IPS-20b (cell line): ENCODE results near the gene PRR23B.

Experiments used
- H3K27ac ChIP-seq: one replicate; pipeline ENCODE4 v1.5.1; 2013; ENCODE audit warnings: low read length
- H3K27me3 ChIP-seq: 2 replicates; pipeline ENCODE4 v1.6.1; 2013; ENCODE audit warnings: mild to moderate bottlenecking, low read length, inconsistent platforms; ENCODE audit not compliant: insufficient read depth
- H3K36me3 ChIP-seq: 2 replicates; pipeline ENCODE4 v1.6.1; 2013; ENCODE audit warnings: low read depth, mild to moderate bottlenecking, inconsistent platforms, low read length, moderate library complexity; ENCODE audit not compliant: insufficient read depth
- H3K4me1 ChIP-seq: 2 replicates; pipeline ENCODE4 v1.6.1; 2013; ENCODE audit warnings: mild to moderate bottlenecking, control low read depth, inconsistent platforms, low read length, moderate library complexity; ENCODE audit not compliant: insufficient read depth
- H3K4me3 ChIP-seq: 2 replicates; pipeline ENCODE4 v1.5.1; 2013; ENCODE audit warnings: mild to moderate bottlenecking, low read length, inconsistent platforms
- H3K9ac ChIP-seq: 2 replicates; pipeline ENCODE4 v1.6.1; 2013; ENCODE audit warnings: low read depth, mild to moderate bottlenecking, inconsistent platforms, low read length, moderate library complexity
- H3K9me3 ChIP-seq: 2 replicates; pipeline ENCODE4 v1.6.1; 2013; ENCODE audit warnings: mild to moderate bottlenecking, low read depth, low read length, inconsistent platforms; ENCODE audit not compliant: insufficient read depth

PRR23B gene

DNA sequence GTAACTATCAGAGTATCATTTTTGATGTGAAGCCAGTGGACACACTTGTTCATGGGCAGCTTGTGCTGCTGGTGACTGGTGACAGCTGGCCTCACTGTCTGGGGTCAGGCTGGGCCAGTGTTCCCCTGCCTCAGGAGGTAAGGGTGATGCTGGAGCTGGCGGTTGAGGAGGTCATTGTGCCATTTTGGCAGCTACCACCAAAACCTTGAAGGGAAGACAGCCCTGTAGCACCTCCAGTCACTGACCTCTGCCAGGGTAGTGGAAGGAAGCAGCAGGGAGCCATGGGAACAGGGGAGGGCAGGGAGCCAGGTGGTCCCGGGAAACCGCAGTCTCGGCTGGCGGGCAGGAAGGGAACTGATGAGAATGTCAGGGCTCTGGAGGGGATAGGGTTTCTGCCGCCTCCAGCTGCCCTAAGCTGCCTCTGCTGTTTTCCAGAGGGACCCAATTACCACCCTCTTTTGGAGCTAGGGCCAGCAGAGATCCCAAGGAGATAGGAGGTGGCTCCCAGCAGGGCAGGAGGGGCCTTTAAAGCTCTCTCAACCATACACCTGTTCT lies 48.9 kb downstream of the PRR23B start:
- Histone ChIP-seq H3K27me3 (no peaks in the 10 kb centered on the region), H3K9ac (no peak overlapping the region), H3K27ac (no peak overlapping the region), H3K4me3 (no peak overlapping the region), H3K36me3 (no peaks in the 10 kb centered on the region), H3K9me3 (no peaks in the 10 kb centered on the region), H3K4me1 (no peaks in the 10 kb centered on the region)
